PC-9 (cell line): ENCODE results near the gene TBC1D22A. TPM values are rescaled to one million over a fixed set of nuclear protein-coding genes. Genes with fewer than 3 reads are reported as not detected.

ENCODE experiments used
- BruUV-seq: library from RNA; stranded (reverse); fragments of 400-500 nt; replicated peaks from 2 replicates; lab custom pipeline; 2021; lab: Mats Ljungman, UMichigan
- CTCF ChIA-PET: fragments of 300-600 bp; sonication (Branson Sonifier 250); formaldehyde crosslinking; loops from one replicate; lab custom pipeline; 2022; ENCODE audit warnings: antibody characterized with exemption; lab: Charles Lee
- POLR2A ChIA-PET: fragments of 300-600 bp; sonication (Branson Sonifier 250); formaldehyde crosslinking; loops from one replicate; lab custom pipeline; 2022; ENCODE audit warnings: antibody characterized with exemption; ENCODE audit not compliant: unreplicated experiment; lab: Charles Lee
- DNase-seq, 2 experiments: peaks; one replicate each; pipeline versions ENCODE4 v3.0.0 to v3.0.0-alpha.2; 2015 to 2022; ENCODE audit warnings: mixed read lengths in 1 of 2
- H2AFZ ChIP-seq: fragments of 200-600 bp; sonication (generic); 2 replicates; pipeline ENCODE4 v1.8.1; 2017; ENCODE audit warnings: antibody characterized with exemption
- H3F3A ChIP-seq: fragments of 200-600 bp; sonication (generic); 2 replicates; pipeline ENCODE4 v1.8.1; 2017; ENCODE audit warnings: antibody characterized with exemption, mild to moderate bottlenecking, low read depth; ENCODE audit not compliant: insufficient read depth
- H3K27ac ChIP-seq: fragments of 200-600 bp; sonication (generic); 2 replicates; pipeline ENCODE4 v1.6.1; 2016; ENCODE audit warnings: mixed run types
- H3K27me3 ChIP-seq: fragments of 200-600 bp; sonication (generic); 2 replicates; pipeline ENCODE4 v1.6.1; 2016; ENCODE audit warnings: low read depth, mixed run types; ENCODE audit not compliant: insufficient read depth
- H3K36me3 ChIP-seq: fragments of 200-600 bp; sonication (generic); 2 replicates; pipeline ENCODE4 v1.6.1; 2016; ENCODE audit warnings: low read depth, mixed run types
- H3K4me1 ChIP-seq: fragments of 200-600 bp; sonication (generic); replicated peaks from 2 replicates; pipeline ENCODE4 v1.6.1; 2016; ENCODE audit warnings: mixed run types; ENCODE audit not compliant: insufficient read depth
- H3K4me2 ChIP-seq: fragments of 200-600 bp; sonication (generic); 2 replicates; pipeline ENCODE4 v1.6.1; 2017; ENCODE audit warnings: mixed run types
- H3K4me3 ChIP-seq: fragments of 200-600 bp; sonication (generic); 2 replicates; pipeline ENCODE4 v1.6.1; 2016; ENCODE audit warnings: mixed run types
- H3K79me2 ChIP-seq: fragments of 200-600 bp; sonication (generic); 2 replicates; pipeline ENCODE4 v1.6.1; 2017; ENCODE audit warnings: low read depth, mixed run types
- H3K9me2 ChIP-seq: fragments of 200-600 bp; sonication (generic); 2 replicates; pipeline ENCODE4 v1.8.1; 2017; ENCODE audit warnings: mild to moderate bottlenecking; ENCODE audit not compliant: insufficient read depth
- H3K9me3 ChIP-seq: fragments of 200-600 bp; sonication (generic); 2 replicates; pipeline ENCODE4 v1.8.1; 2016; ENCODE audit warnings: low read depth; ENCODE audit not compliant: insufficient read depth
- H4K20me1 ChIP-seq: fragments of 200-600 bp; sonication (generic); 2 replicates; pipeline ENCODE4 v1.8.1; 2017; ENCODE audit not compliant: insufficient read depth
- EZH2 ChIP-seq: fragments of 200-600 bp; sonication (generic); IDR thresholded peaks from 2 replicates; pipeline ENCODE4 v1.8.0; 2017; ENCODE audit warnings: antibody characterized with exemption, low read depth
- intact Hi-C: fragments of 100-400 bp; cut with micrococcal nuclease; formaldehyde crosslinking; loops from one replicate; pipeline ENCODE4 v1.10.0; 2022; ENCODE audit not compliant: unreplicated experiment
- total RNA-seq: library from RNA; stranded (reverse); gene quantifications from 2 replicates; pipeline ENCODE4 v1.2.3, GENCODE V29; 2021
- TF ChIP-seq, protein P1 (sequence below): fragments of 200-600 bp; sonication (generic); conservative IDR thresholded peaks from 2 replicates; pipeline ENCODE4 v1.6.1; 2017; ENCODE audit warnings: mixed run types, antibody characterized with exemption, mild to moderate bottlenecking, moderate library complexity

Gene TBC1D22A
- total RNA-seq, 1 experiment from 2014 or later, result 40.3 TPM

GRCh38 chr22:47089796-47090460 is 327.5 kb downstream of the TBC1D22A start:
- intact Hi-C loops, result no loop called here
- H3K4me2 ChIP-seq, result no peak overlapping the region
- H3K4me3 ChIP-seq, result no peak overlapping the region
- peak in 1 of 2 experiments; percentile 8 for DNase-seq
- no TSS peak for BruUV-seq
- H3K9me3 ChIP-seq, result no peaks in the 10 kb centered on the region
- H2AFZ ChIP-seq, result no peak overlapping the region
- no peaks in the 10 kb centered on the region for H3K79me2 ChIP-seq
- CTCF ChIA-PET, result no interaction called here
- no peak overlapping the region for H3K27ac ChIP-seq
- no peaks in the 10 kb centered on the region for H3K36me3 ChIP-seq
- H3K4me1 ChIP-seq, result no peaks in the 10 kb centered on the region; the same call in 1 of the 2 replicates
- POLR2A ChIA-PET, result no interaction called here
- no peaks in the 10 kb centered on the region for H3K27me3 ChIP-seq
- TF ChIP-seq, protein P1, sequence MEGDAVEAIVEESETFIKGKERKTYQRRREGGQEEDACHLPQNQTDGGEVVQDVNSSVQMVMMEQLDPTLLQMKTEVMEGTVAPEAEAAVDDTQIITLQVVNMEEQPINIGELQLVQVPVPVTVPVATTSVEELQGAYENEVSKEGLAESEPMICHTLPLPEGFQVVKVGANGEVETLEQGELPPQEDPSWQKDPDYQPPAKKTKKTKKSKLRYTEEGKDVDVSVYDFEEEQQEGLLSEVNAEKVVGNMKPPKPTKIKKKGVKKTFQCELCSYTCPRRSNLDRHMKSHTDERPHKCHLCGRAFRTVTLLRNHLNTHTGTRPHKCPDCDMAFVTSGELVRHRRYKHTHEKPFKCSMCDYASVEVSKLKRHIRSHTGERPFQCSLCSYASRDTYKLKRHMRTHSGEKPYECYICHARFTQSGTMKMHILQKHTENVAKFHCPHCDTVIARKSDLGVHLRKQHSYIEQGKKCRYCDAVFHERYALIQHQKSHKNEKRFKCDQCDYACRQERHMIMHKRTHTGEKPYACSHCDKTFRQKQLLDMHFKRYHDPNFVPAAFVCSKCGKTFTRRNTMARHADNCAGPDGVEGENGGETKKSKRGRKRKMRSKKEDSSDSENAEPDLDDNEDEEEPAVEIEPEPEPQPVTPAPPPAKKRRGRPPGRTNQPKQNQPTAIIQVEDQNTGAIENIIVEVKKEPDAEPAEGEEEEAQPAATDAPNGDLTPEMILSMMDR, result no peak
- no peak for TF ChIP-seq EZH2
- peaks cover 4% of the 10 kb centered on the region; the same call in 1 of the 2 replicates for H3F3A ChIP-seq
- peaks cover 4% of the 10 kb centered on the region for H4K20me1 ChIP-seq
- H3K9me2 ChIP-seq, result no peaks in the 10 kb centered on the region

- H3K4me3 ChIP-seq, result no peak overlapping the region
Observed at GRCh38 chr22:47090591-47091245, 328.3 kb downstream of the TBC1D22A start.

DNA sequence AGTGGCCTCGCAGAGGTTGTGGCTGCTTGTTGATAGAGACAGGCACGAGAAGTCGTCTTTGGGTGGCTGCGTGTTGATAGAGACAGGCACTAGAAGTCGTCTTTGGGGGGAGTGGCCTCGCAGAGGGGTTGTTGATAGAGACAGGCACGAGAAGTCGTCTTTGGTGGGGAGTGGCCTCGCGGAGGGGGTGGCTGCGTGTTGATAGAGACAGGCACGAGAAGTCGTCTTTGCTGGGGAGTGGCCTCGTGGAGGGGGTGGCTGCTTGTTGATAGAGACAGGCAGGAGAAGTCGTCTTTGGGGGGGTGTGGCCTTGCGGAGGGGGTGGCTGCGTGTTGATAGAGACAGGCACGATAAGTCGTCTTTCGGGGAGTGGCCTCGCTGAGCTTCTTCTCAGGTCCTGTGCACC is 328.8 kb downstream of the TBC1D22A start:
- no peak overlapping the region for H3K4me3 ChIP-seq
- TF ChIP-seq, protein P1, result no peak
- TF ChIP-seq EZH2, result no peak
- H2AFZ ChIP-seq, result no peak overlapping the region
- ChIA-PET CTCF (interaction anchor here (0.6 kb wide), 1 partner anchor 285 kb away, joined by 3 read pairs; no protein-coding TSS in a partner anchor), POLR2A (no interaction called here)
- H3K9me3 ChIP-seq, result no peaks in the 10 kb centered on the region
- no peaks in the 10 kb centered on the region for H3K9me2 ChIP-seq
- no peaks in the 10 kb centered on the region; the same call in none of the 2 replicates for H4K20me1 ChIP-seq
- intact Hi-C loops, result no loop called here
- BruUV-seq, result no TSS peak
- H3K27me3 ChIP-seq, result no peaks in the 10 kb centered on the region
- H3K79me2 ChIP-seq, result no peaks in the 10 kb centered on the region
- DNase-seq, result peak in 1 of 2 experiments; percentile 22
- no peaks in the 10 kb centered on the region; the same call in 1 of the 2 replicates for H3K4me1 ChIP-seq
- H3K4me2 ChIP-seq, result no peak overlapping the region
- no peak overlapping the region for H3K27ac ChIP-seq
- H3K36me3 ChIP-seq, result no peaks in the 10 kb centered on the region
- H3F3A ChIP-seq, result peaks cover 4% of the 10 kb centered on the region; the same call in 1 of the 2 replicates

More at GRCh38 chr22:47090591-47091245, 328.3 kb downstream of the TBC1D22A start:
- H3K9me3 ChIP-seq, result no peaks in the 10 kb centered on the region
- no peaks in the 10 kb centered on the region for H3K79me2 ChIP-seq
- H2AFZ ChIP-seq, result no peak overlapping the region
- no peaks in the 10 kb centered on the region; the same call in 1 of the 2 replicates for H3K4me1 ChIP-seq
- TF ChIP-seq, protein P1, result no peak
- TF ChIP-seq EZH2, result no peak
- no peaks in the 10 kb centered on the region for H3K36me3 ChIP-seq
- intact Hi-C loops, result no loop called here
- ChIA-PET POLR2A (no interaction called here), CTCF (interaction anchor here (0.6 kb wide), 1 partner anchor 284 kb away, joined by 3 read pairs; no protein-coding TSS in a partner anchor)
- no peak overlapping the region for H3K27ac ChIP-seq
- H3K4me2 ChIP-seq, result no peak overlapping the region
- no TSS peak for BruUV-seq
- peaks cover 3% of the 10 kb centered on the region for H4K20me1 ChIP-seq
- H3K27me3 ChIP-seq, result no peaks in the 10 kb centered on the region
- H3K9me2 ChIP-seq, result no peaks in the 10 kb centered on the region
- H3F3A ChIP-seq, result peaks cover 4% of the 10 kb centered on the region; the same call in 1 of the 2 replicates
- peak in 1 of 2 experiments; percentile 15 for DNase-seq
